ENCODE results near the gene HBS1L. TPM values are rescaled to one million over a fixed set of nuclear protein-coding genes. Genes with fewer than 3 reads are reported as not detected.

HBS1L gene
- total RNA-seq, 4 donors from 2014 or later, result 52.8 to 87.1 (median 70.7) TPM

DNA sequence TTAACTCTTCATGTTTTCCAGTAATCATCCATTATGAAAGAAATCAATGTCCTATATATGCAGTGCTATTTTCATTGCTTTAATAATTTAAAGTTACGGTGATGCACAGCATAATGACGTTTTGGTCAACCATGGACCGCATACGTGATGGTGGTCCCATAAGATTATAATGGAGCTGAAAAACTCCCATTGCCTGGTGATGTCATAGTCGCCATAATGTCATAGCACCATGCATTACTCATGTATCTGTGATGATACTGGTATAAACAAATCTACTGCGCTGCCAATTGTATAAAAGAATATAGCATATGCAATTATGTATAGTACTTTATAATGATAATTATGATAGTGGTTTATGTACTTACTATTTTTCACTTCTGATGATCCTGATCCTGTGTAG lies 62.5 kb downstream of the HBS1L start:
- no peaks in the 10 kb centered on the region for H3K4me1 ChIP-seq
- no peak overlapping the region for H3K4me3 ChIP-seq (replicated peaks in 1 of 3)
- H3K27ac ChIP-seq, result no peak overlapping the region
- TF ChIP-seq POLR2A (IDR thresholded peaks at IDR 0.05), result no peak
- TF ChIP-seq, protein P1, sequence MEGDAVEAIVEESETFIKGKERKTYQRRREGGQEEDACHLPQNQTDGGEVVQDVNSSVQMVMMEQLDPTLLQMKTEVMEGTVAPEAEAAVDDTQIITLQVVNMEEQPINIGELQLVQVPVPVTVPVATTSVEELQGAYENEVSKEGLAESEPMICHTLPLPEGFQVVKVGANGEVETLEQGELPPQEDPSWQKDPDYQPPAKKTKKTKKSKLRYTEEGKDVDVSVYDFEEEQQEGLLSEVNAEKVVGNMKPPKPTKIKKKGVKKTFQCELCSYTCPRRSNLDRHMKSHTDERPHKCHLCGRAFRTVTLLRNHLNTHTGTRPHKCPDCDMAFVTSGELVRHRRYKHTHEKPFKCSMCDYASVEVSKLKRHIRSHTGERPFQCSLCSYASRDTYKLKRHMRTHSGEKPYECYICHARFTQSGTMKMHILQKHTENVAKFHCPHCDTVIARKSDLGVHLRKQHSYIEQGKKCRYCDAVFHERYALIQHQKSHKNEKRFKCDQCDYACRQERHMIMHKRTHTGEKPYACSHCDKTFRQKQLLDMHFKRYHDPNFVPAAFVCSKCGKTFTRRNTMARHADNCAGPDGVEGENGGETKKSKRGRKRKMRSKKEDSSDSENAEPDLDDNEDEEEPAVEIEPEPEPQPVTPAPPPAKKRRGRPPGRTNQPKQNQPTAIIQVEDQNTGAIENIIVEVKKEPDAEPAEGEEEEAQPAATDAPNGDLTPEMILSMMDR (IDR thresholded peaks at IDR 0.05), result no peak
- 97 to 98% methylated on average over 6 of the region's 6 CpGs for WGBS, 2 donors
- peaks cover 4 to 8% of the 10 kb centered on the region in 2 donors for H3K36me3 ChIP-seq
- no peak for DNase-seq
- H3K27me3 ChIP-seq, result no peaks in the 10 kb centered on the region
- H3K9me3 ChIP-seq, result no peaks in the 10 kb centered on the region
- intact Hi-C loops (cut with DNase I), result no loop called here

- H3K36me3 ChIP-seq, result peaks cover 0 to 8% of the 10 kb centered on the region in 2 donors
- H3K27ac ChIP-seq, result no peak overlapping the region
- DNase-seq, result no peak
- WGBS, 2 donors, result 94% methylated on average over 3 of the region's 3 CpGs
- TF ChIP-seq POLR2A (IDR thresholded peaks at IDR 0.05), result no peak
- TF ChIP-seq, protein P1 (IDR thresholded peaks at IDR 0.05), result no peak
- no peaks in the 10 kb centered on the region for H3K4me1 ChIP-seq
- H3K9me3 ChIP-seq, result no peaks in the 10 kb centered on the region
- intact Hi-C loops (cut with DNase I), result no loop called here
- H3K27me3 ChIP-seq, result no peaks in the 10 kb centered on the region
- no peak overlapping the region for H3K4me3 ChIP-seq (replicated peaks in 1 of 3)
Observed at GRCh38 chr6:134990262-134990661, 64.4 kb downstream of the HBS1L start.

DNA sequence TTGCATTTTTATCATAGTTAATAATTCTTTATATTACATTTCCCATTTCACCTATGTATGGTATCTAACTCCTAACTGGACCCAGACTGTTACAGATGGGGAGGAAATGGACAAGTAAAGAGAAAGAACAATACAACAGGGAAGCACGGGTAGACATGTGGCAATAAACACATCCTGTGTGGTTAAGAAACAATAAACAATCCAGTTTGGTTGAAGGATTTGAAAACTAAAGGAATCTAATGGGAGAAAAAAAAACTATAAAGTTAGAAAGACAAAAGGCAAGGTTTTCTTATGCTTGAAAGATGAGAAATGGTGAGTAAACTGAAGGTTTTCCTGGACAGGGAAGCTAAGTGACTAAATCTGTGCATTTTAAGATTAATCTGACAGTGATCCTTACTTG lies 69.8 kb downstream of the HBS1L start:
- no peaks in the 10 kb centered on the region for H3K9me3 ChIP-seq
- intact Hi-C loops (cut with DNase I), result no loop called here
- H3K4me3 ChIP-seq (replicated peaks in 1 of 3), result no peak overlapping the region
- no peaks in the 10 kb centered on the region for H3K27me3 ChIP-seq
- TF ChIP-seq, protein P1 (IDR thresholded peaks at IDR 0.05), result no peak
- TF ChIP-seq POLR2A (IDR thresholded peaks at IDR 0.05), result no peak
- peaks cover 6 to 8% of the 10 kb centered on the region in 2 donors for H3K36me3 ChIP-seq
- 49 to 73% methylated on average over 1 of the region's 1 CpG for WGBS, 2 donors
- no peak for DNase-seq
- no peak overlapping the region for H3K27ac ChIP-seq
- no peaks in the 10 kb centered on the region for H3K4me1 ChIP-seq

GRCh38 chr6:134983823-134984222 lies 70.8 kb downstream of the HBS1L start:
- no peak for DNase-seq
- Histone ChIP-seq H3K4me3 (replicated peaks in 1 of 3) (no peak overlapping the region), H3K36me3 (peaks cover 8 to 11% of the 10 kb centered on the region in 2 donors), H3K4me1 (no peaks in the 10 kb centered on the region), H3K27ac (no peak overlapping the region), H3K9me3 (no peaks in the 10 kb centered on the region), H3K27me3 (no peaks in the 10 kb centered on the region)
- TF ChIP-seq, protein P1 (IDR thresholded peaks at IDR 0.05), result no peak
- no peak for TF ChIP-seq POLR2A (IDR thresholded peaks at IDR 0.05)
- intact Hi-C loops (cut with DNase I), result no loop called here
- WGBS, 2 donors, result 91 to 94% methylated on average over 2 of the region's 2 CpGs

- 91 to 93% methylated on average over 3 of the region's 3 CpGs for WGBS, 2 donors
Observed at GRCh38 chr6:134982161-134982560, 72.5 kb downstream of the HBS1L start.

More at GRCh38 chr6:134982161-134982560, 72.5 kb downstream of the HBS1L start:
- Histone ChIP-seq H3K4me3 (replicated peaks in 1 of 3) (no peak overlapping the region), H3K36me3 (peaks cover 8 to 13% of the 10 kb centered on the region in 2 donors), H3K9me3 (no peaks in the 10 kb centered on the region), H3K4me1 (no peaks in the 10 kb centered on the region), H3K27me3 (no peaks in the 10 kb centered on the region), H3K27ac (no peak overlapping the region)
- TF ChIP-seq POLR2A (IDR thresholded peaks at IDR 0.05), result no peak
- TF ChIP-seq, protein P1 (IDR thresholded peaks at IDR 0.05), result no peak
- intact Hi-C loops (cut with DNase I), result no loop called here
- no peak for DNase-seq

Measured in thyroid gland (tissue), 4 donors.